Amniotic epithelial cell (primary cell): ENCODE results near the gene HIVEP2.

Experiments used
- DNase-seq: peaks from one replicate; pipeline ENCODE4 v3.0.0-alpha.2; 2010; ENCODE audit warnings: low read depth

Gene HIVEP2

DNA sequence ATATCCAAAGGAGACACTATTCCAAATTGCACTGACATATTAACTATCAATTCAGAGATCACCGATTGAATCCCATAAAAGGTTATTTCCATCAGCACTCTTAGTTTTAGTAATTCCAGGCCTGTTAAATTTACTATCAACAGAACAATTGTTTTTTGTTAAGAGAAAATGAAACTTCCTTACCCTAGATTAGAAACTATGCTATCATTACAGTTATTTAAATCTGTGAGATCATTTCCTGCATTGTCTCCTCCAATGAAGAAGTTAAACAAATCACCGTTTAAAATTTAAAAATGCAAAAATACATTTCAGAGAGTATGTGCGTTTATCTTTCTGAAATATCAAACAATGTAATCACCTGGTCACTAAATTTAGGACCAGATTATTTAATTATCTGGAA is 57.5 kb downstream of the HIVEP2 start:
- no peak for DNase-seq

DNA sequence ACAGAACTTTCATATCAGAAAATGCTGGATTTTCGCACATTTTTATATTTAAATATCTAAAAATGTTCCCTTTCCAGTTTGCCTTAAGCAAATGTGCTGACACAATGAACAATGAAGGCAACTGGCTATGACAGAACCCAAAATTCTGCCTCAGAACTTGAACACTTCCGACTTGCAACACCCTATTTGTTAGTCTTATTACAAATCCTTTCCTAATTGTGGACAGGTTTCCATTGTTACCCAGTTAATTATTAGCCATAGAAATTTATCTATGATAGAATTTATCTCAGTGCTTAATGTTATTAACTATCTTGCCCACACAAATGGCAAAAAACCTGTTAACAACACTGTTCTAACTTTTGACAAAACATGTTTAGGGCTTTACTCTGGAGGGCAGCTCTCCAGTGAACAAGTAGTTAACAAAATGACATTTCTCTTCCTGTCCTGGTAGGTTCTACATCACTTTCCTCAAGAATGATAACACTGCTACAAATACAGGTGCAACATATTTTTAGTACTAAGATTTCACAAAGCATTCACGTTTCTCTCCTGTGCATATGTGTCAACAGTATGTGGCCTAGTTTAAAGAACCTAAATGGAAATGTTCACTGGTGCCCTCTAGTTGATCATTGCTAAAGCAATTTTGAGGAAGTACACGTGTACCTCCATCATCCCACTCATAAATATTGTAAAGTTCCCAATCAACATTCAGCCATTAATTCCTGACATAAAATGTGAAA is 58.4 kb downstream of the HIVEP2 start:
- DNase-seq = peak; percentile 51

GRCh38 chr6:142885182-142885867 is 59.7 kb downstream of the HIVEP2 start:
- DNase-seq = peak; percentile 99

GRCh38 chr6:142884214-142885035 is 60.6 kb downstream of the HIVEP2 start:
- no peak for DNase-seq

DNA sequence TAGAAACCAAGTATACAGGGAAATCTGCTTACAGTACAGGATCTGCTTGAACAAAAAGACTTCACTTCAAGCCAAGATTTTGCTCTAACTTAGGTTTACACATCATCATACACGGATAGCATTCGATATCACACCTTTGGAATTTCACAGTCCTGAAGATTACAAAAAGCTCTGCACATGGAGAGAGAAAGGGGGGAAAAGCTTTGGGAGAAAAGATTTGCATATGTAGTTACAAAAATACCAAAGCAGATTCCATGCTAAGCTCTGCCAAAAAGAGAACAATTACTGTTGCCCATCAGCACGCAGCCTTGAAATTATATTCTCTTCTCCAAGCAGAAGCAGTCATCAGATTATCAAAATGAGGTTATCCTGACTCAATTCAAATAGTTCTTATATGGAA is 62.0 kb downstream of the HIVEP2 start:
- peak; percentile 75 for DNase-seq

- peak; percentile 35 for DNase-seq
These were observed 63.2 kb downstream of the HIVEP2 start for GRCh38 chr6:142881761-142882160.

DNA sequence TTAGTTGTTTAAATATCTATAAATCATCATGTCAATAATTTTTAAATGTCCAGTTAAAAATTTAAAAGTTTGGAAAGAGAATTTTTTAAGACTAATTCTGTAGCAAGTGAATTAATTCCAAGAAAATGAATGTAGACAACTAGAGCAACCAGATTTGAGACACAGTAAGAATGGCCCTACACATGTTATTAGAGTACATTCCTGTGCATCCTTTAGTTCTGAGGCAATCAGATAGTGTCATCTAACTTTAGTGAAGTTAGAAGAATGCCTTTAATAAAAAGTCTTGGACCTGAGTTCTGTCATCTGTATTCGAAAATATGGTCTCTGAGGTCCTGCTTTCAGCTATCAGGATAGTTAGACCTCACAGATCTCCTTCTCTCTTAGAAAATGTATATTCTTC is 63.7 kb downstream of the HIVEP2 start:
- DNase-seq = no peak

DNA sequence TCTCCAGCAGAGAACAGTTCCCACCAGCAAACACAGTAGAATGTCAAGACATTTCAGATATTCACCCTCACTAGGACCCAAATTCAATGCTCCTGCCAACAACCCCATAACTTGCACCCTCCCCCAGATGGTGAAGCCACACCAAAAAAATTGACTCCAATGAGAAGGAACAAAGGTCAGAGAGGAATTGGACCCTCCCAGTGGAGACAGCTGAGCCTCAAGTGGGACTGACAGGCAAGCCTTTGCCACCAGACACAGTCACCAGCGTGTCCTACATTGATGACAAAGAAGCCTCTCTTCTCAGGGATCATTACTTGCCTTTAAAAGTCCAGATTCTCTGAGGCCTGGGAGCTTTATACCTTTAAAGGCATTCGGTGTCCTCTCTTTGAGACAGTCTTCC is 64.8 kb downstream of the HIVEP2 start:
- no peak for DNase-seq

DNA sequence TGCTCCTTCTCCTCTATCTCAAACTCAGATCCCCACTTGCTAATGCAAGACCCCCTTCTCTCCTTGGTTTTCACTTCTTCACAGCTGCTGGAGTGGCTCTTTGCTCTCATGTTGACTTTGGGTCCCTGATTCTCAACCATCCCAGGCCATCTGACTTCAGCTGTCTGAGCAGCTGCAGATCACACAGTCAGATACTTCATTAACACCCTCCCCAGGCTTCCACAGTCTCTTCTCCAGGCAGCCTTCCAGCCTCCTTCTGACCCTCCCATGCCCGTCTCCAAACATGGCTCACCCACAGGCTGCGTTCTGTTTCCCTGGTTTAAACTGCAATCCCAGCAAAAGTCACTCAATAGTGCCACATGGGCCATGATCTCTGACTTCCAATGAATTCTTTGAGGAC is 65.4 kb downstream of the HIVEP2 start:
- DNase-seq = no peak

- no peak for DNase-seq
These were observed 65.9 kb downstream of the HIVEP2 start for GRCh38 chr6:142879076-142879475.

DNA sequence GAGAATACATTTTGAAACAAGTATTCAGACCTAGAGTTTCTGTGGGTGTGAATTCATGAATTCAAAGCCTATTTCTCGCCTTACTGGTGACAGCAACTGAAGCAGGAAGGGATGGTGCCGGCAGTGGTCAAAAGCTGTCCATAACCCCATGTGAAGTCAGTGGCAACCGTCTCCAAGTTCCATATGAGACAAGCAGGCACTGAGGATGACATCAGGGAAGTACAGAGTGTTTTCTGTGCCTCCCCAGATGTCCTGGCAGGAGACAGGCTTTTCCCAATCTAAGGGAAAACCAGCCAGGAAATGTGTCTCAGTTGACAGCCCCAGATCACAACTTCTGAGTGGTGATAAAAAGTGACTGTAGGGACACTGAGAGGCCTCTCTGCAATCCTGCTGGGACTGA is 66.6 kb downstream of the HIVEP2 start:
- no peak for DNase-seq

GRCh38 chr6:142874676-142875075 is 70.3 kb downstream of the HIVEP2 start:
- peak; percentile 43 for DNase-seq

DNA sequence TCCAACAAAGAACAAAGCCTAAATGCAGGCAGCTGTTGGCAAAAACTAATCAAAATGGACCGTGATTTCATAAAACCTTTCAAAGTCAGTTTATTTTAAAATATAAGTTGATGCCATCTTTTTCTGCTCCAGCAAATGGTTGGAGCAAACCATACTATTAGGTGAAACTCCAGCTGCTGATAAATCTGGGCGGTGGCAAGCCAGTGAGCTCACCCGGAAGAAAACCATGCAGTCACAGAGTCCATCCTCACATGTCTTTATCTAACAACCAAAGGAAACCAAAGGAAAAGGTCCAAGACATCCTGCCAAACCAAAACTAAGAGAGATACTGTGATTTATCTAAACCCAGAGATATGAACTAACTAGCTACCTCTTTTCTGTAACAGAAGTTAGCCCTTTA is 72.6 kb downstream of the HIVEP2 start:
- no peak for DNase-seq

DNA sequence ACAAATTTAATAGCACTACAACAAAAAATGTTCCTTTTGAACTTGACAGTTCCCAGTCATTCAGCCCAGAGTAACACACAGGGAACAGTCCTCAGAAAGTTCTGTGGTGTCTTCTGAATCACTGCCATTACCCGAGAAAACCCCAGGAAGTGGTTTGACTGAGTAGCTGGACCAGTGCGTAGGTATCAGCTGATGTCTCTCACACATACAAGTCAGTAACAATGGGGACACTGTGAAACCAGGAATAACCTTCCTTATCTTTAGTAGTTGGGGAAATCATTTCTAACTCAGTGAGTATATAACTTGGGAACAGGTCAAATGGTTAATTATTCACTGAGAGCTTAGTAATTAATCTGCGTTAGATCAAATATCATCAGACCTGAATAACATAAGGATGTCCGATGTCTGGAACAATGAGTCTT is 73.1 kb downstream of the HIVEP2 start:
- DNase-seq = peak; percentile 91

- DNase-seq = no peak
These were observed 74.1 kb downstream of the HIVEP2 start for GRCh38 chr6:142870787-142871415.

GRCh38 chr6:142868917-142869316 is 76.1 kb downstream of the HIVEP2 start:
- no peak for DNase-seq

DNA sequence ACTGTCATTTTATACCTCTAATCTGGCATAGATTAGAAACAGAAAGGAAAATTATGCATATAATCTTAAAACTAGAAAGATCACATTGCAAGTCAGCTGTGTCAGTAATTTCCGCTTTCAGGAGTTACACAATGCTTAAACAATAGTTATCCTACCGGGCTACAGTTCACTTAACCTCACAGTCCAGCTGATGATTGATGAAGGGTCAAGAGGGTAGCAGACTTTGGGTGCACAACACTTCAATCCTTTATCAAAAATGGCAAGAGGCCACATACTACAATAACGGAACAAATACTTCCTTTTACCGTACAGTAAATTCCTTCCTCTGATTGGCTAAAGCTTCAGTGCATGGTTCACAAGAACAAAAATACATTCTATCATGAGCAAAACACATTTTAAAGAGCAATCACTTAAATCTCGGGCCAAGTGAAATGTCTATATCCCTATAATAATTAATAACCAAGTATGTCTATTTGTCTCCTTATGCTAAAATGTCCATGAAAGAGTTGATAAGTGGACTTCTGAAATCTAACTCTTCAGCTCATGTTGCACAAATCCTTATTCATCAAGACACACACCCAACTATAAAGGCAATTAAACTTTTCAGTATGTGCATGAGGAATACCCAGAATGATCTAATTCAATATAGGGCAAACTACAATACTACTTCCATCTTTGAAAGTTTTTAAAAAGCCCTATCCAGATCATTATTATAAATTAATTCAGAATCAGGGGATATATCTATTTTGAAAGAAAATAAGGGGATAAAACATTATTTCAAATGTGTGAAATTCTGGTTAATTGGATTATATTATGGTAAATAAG is 76.8 kb downstream of the HIVEP2 start:
- DNase-seq = peak; percentile 96

- DNase-seq = peak; percentile 64
These were observed 77.6 kb downstream of the HIVEP2 start for GRCh38 chr6:142867355-142867801.

- no peak for DNase-seq
These were observed 81.0 kb downstream of the HIVEP2 start for GRCh38 chr6:142863981-142864380.

GRCh38 chr6:142861711-142862110 is 83.3 kb downstream of the HIVEP2 start:
- no peak for DNase-seq

GRCh38 chr6:142860498-142860897 is 84.5 kb downstream of the HIVEP2 start:
- DNase-seq = no peak
